Ovary (tissue), 9 donors: ENCODE measurements around the gene BICDL1. TPM values are rescaled to one million over a fixed set of nuclear protein-coding genes. Genes with fewer than 3 reads are reported as not detected.

Experiments used
- DNase-seq, 5 donors: peaks; one replicate each; pipeline ENCODE4 v3.0.0-alpha.2; 2019 to 2020
- H3K27ac ChIP-seq, 2 donors: fragments of 200-600 bp; one replicate each; pipeline versions ENCODE4 v1.5.1 to v1.8.0; 2019 to 2022
- H3K27me3 ChIP-seq: fragments of 200-600 bp; one replicate; pipeline ENCODE4 v1.8.0; 2022
- H3K36me3 ChIP-seq: fragments of 200-600 bp; sonication (generic); one replicate; pipeline ENCODE4 v1.5.1; 2019
- H3K4me1 ChIP-seq: one replicate; pipeline ENCODE4 v1.8.1; 2013; ENCODE audit warnings: mild to moderate bottlenecking, moderate library complexity; ENCODE audit not compliant: insufficient read depth
- H3K4me3 ChIP-seq: fragments of 200-600 bp; sonication (generic); one replicate; pipeline ENCODE4 v1.5.1; 2017
- H3K9me3 ChIP-seq, 2 donors: fragments of 200-600 bp in 1 of 2; sonication (generic) in 1 of 2; one replicate each; pipeline versions ENCODE4 v1.5.1 to v1.8.1; 2013 to 2019; ENCODE audit warnings: mild to moderate bottlenecking in 1 of 2, moderate library complexity in 1 of 2
- EP300 ChIP-seq: sonication (generic); formaldehyde crosslinking; IDR thresholded peaks from one replicate; pipeline ENCODE4 v1.6.1; 2017; ENCODE audit warnings: antibody characterized with exemption
- POLR2A ChIP-seq: fragments of 450-650 bp; IDR thresholded peaks from one replicate; pipeline ENCODE4 v1.6.1; 2017; ENCODE audit warnings: antibody characterized with exemption, mild to moderate bottlenecking, moderate library complexity
- WGBS, 3 donors: extraction: QIAGEN DNeasy Blood & Tissue Kit in 1 of 3; methylation state at CpG; one replicate each; pipeline versions ENCODE4 v1.1.5 to v1.1.7; 2013 to 2017; 5-methylcytosine and 5-hydroxymethylcytosine counted together
- intact Hi-C, 4 donors: fragments of 100-400 bp; cut with DNase I; formaldehyde crosslinking; loops; one replicate each; pipeline versions ENCODE4 v1.11.0 to v1.15.1; 2022 to 2023
- polyA plus RNA-seq, 2 donors: library from polyadenylated mRNA; stranded (reverse); fragments of 200-250 nt in 1 of 2; fragments of 350-450 nt in 1 of 2; fragmentation: Illumina TruSeq in 1 of 2; extraction: RNeasy Lipid Tissue Mini Kit (QIAGEN cat#74804) in 1 of 2; gene quantifications; one replicate each; pipeline ENCODE4 v1.2.3, GENCODE V29; 2013 to 2014
- total RNA-seq, 7 donors: library from RNA; depleted of rRNA in 2 of 7; stranded (reverse); fragments of >200 nt in 2 of 7; fragmentation: NEBNext Ultra II Directional in 3 of 7; extraction: Animal tissue kit (Norgen Biotek cat#: 25700) in 3 of 7; gene quantifications; one replicate each; pipeline versions ENCODE4 v1.1.0 to v1.2.4, GENCODE V29; 2016 to 2023
- TF ChIP-seq, protein P1 (sequence below), 3 donors: fragments of 450-650 bp in 2 of 3; fragments of 200-600 bp in 1 of 3; IDR thresholded peaks; one replicate each; pipeline versions ENCODE4 v1.5.1 to v1.8.0; 2016 to 2022; ENCODE audit warnings: antibody characterized with exemption in 3 of 3, mild to moderate bottlenecking in 1 of 3
- donor health status: DM: no; HTN: no; CAD: no; lungs with moderate emphysema.
- donor health status: DM: no; HTN: no; CAD: no.
- donor health status: Bipolar disorder and iron deficiency.
- donor health status: DM: yes; HTN: yes; CAD: no.
- donor health status: DM: no; HTN: no; CAD: no.
- donor health status: DM: yes; HTN: yes; CAD: no.

BICDL1 gene
- total and polyA plus RNA-seq, 9 donors: 0.40 to 147 (median 1.7) TPM

DNA sequence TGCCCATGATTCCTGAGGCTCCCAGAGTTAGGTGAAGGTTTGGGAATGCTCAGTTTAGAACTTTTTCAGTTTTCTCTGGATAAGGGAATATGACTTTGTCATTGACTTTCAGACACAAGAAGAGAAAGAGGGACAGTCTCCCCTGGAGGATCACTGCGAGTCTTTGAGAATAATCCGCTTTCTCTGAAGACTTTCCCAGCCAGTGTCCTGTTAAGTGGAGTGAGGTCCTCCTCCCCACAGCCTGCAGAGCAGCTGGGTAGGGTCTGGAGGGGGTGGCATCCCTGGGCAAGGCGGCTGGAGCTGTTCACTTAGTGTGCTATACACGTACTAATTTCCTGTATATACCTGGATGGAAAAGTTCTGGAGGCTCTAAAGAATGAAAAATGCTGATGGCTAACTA is 136.0 kb downstream of the BICDL1 start:
- no peak for DNase-seq
- TF ChIP-seq, protein P1, sequence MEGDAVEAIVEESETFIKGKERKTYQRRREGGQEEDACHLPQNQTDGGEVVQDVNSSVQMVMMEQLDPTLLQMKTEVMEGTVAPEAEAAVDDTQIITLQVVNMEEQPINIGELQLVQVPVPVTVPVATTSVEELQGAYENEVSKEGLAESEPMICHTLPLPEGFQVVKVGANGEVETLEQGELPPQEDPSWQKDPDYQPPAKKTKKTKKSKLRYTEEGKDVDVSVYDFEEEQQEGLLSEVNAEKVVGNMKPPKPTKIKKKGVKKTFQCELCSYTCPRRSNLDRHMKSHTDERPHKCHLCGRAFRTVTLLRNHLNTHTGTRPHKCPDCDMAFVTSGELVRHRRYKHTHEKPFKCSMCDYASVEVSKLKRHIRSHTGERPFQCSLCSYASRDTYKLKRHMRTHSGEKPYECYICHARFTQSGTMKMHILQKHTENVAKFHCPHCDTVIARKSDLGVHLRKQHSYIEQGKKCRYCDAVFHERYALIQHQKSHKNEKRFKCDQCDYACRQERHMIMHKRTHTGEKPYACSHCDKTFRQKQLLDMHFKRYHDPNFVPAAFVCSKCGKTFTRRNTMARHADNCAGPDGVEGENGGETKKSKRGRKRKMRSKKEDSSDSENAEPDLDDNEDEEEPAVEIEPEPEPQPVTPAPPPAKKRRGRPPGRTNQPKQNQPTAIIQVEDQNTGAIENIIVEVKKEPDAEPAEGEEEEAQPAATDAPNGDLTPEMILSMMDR (IDR thresholded peaks at IDR 0.05): no peak
- TF ChIP-seq EP300 (no peak), POLR2A (no peak)
- Histone ChIP-seq H3K36me3 (peaks cover 3% of the 10 kb centered on the region), H3K4me1 (no peaks in the 10 kb centered on the region), H3K27me3 (no peaks in the 10 kb centered on the region), H3K4me3 (no peak overlapping the region), H3K27ac (no peak overlapping the region), H3K9me3 (no peaks in the 10 kb centered on the region)
- 79 to 92% (median 80%) methylated on average over 4 of the region's 4 CpGs for WGBS, 3 donors
- intact Hi-C loops: no loop called here

DNA sequence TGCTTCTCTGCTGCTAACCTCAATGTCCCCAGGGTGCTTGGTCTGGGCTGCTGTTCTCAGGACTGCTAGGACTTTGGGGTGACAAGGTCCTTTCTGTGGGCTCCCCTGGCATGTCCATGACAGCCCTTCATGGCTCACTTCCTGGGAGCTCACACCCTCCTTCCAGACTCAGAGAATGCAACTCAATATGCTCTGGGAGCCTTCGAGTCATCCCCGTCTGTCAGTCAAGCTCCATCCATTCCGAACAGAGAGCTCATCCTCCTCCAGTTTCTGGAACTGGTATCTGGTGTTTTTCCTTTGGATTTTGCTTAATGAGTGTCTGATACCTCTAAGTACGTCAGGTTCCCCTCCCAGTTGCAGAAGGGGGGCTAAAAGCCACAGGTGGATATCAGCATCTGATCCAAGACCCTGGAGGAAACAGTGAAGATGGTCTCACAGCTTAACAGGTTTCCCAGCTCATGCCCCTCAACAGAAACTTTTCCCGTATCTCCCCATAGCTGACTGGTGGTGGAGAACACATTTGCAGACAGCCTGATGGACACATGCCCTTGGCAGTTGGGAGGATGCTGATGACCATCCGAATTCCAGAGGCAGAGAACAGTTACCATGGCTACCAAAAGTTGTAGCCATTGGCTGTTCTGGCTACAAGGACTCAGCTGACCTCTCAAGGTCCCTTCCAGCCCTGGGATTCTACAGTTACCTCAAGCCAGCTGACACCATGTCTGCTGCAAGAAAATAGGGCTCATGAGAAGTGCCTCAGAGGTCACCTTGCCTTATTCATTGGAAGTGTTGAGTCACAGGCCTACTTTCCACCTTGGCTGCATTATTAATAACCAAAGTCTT is 137.0 kb downstream of the BICDL1 start:
- H3K27ac ChIP-seq: no peak overlapping the region
- H3K4me3 ChIP-seq: no peak overlapping the region
- no peaks in the 10 kb centered on the region for H3K4me1 ChIP-seq
- no peaks in the 10 kb centered on the region for H3K27me3 ChIP-seq
- no peak for TF ChIP-seq POLR2A
- TF ChIP-seq, protein P1 (IDR thresholded peaks at IDR 0.05): no peak
- TF ChIP-seq EP300: no peak
- intact Hi-C loops: no loop called here
- no peaks in the 10 kb centered on the region for H3K9me3 ChIP-seq
- H3K36me3 ChIP-seq: peaks cover 3% of the 10 kb centered on the region
- DNase-seq: no peak
- WGBS, 3 donors: 62 to 68% (median 64%) methylated on average over 6 of the region's 6 CpGs

DNA sequence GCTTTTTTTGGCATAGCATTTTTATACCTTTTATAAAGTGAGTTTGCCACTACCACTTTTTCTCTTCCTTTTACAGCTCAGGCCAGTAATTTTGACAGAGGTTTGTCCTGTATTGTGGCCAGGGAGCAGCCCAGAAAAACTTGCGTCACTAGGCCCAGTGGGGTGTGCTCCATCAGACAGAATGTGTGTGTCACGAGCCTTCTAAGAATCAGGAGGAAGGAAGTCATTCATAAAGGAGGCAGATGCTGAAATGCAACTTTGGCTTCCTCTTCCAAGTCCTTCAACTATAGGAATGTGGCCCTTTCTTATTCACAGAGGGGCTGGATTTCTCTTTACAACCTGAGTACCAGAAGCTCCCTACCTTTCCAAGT is 137.6 kb downstream of the BICDL1 start:
- TF ChIP-seq EP300 (no peak), POLR2A (no peak)
- TF ChIP-seq, protein P1 (IDR thresholded peaks at IDR 0.05): no peak
- Histone ChIP-seq H3K27ac (no peak overlapping the region), H3K9me3 (no peaks in the 10 kb centered on the region), H3K27me3 (no peaks in the 10 kb centered on the region), H3K36me3 (peaks cover 3% of the 10 kb centered on the region), H3K4me3 (no peak overlapping the region), H3K4me1 (no peaks in the 10 kb centered on the region)
- 75 to 85% (median 76%) methylated on average over 2 of the region's 2 CpGs for WGBS, 3 donors
- intact Hi-C loops: no loop called here
- no peak for DNase-seq

DNA sequence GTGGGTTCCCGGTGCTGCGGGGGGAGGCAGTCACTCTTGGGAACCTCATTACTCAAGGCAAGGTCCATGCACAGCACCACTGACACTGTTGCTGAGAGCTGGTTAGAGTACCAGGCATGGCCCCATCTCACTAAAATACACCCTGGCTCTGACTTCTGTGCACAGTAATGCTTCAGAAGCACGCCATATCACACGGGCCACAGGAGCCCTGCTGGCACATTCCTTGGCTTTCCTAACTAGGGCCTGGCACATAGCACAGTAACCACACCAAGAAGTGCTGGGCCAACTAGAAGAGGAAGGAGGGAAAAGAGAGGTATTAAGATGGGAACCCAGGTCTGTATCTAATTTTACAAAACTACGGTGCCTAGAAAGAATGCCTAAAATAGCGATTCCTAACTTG is 141.0 kb downstream of the BICDL1 start:
- Histone ChIP-seq H3K27me3 (no peaks in the 10 kb centered on the region), H3K36me3 (peaks cover 3% of the 10 kb centered on the region), H3K4me3 (no peak overlapping the region), H3K4me1 (no peaks in the 10 kb centered on the region), H3K27ac (no peak overlapping the region), H3K9me3 (no peaks in the 10 kb centered on the region)
- no peak for TF ChIP-seq POLR2A
- no peak for TF ChIP-seq EP300
- TF ChIP-seq, protein P1 (IDR thresholded peaks at IDR 0.05): no peak
- WGBS, 3 donors: 84 to 92% (median 90%) methylated on average over 6 of the region's 6 CpGs
- intact Hi-C loops: no loop called here
- no peak for DNase-seq
